Inflammatory macrophage treated with lipopolysaccharide for 4 hours (primary cell): Measurements from ENCODE around the gene PITPNC1.
A peak's percentile ranks its signal among the peaks of the same experiment; 100 is the strongest.
"Not testable (repeated sequence)": the region's sequence is repeated elsewhere in the genome, so short reads cannot be mapped to it uniquely, and the experiment has no call there.

ENCODE experiments used
- DNase-seq: peaks from one replicate; pipeline ENCODE4 v3.0.0-alpha.2; 2020

PITPNC1 gene

GRCh38 chr17:67557921-67558320, 180.8 kb downstream of the PITPNC1 start:
- no peak for DNase-seq

DNA sequence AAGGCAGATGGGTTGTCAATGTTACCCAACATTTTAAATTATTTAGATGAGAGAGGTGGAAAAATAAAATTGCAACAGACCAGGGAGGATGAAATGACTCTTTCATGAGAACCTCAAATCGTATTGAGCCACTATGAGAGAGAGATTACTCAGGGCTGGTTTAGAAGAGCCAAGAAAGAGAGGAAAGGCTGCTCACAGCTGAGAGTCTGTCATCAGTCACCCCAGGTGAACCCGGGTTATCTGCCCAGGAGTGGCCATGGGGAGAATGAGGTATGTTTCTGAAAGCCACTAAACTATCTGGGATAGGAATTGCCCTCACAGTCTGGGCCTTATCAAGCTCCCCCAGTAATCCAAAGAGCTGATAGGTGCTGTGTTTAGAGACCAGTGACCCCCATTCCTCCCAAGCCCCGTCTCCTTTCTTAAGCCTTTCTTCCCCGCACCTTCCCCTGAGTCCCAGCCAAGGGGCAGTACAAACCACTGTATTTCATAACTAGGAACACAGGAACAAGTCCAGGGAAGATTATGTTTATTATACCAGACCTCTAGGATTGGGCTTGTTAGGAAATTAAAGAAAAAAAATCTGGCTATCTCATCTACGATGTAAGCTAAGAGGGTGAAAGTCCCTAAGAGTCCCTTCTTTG, 181.8 kb downstream of the PITPNC1 start:
- DNase-seq, result no peak

DNA sequence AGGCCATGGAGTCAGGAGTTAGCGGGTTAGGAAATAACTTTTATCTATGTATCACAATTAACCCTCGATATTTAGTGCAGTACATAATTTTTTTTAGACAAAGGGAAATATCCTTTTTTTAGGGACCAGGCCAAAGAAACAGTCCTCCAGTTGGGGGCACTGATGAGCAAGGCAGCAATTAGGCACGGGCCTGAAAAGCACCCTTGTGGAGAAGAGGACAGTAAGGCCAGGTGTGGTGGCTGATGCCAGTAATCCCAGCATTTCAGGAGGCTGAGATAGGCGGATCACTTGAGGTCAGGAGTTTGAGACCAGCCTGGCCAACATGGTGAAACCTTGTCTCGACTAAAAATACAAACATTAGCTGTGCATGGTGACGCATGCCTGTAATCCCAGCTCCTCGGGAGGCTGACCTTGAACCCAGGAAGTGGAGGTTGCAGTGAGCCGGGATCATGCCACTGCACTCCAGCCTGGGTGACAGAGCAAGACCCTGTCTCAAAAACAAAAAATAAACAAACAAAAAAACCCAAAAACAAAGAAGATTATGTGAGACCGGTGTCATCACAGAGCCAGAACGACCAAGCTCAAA, 182.4 kb downstream of the PITPNC1 start:
- DNase-seq, result no peak

DNA sequence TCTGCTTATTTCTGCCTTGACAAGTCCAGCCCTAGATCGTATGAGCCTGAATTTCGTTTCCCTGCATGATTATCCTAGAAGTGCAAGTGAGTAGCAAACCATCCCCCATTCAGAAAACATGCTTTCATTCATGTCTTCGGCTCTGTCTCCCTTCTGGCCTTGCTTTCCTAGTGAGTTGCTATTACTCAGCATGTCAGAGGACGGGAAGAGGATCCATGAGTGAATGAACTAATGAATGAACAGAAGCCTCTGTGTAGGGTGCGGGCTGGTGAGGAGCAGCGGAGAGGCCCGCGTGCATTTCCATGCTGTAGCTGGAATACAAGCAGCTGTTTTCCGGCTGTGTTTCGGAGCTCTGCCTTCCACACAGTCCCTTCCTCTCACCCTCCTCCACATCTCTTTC, 184.9 kb downstream of the PITPNC1 start:
- no peak for DNase-seq

GRCh38 chr17:67563692-67564228, 186.7 kb downstream of the PITPNC1 start:
- no peak for DNase-seq

GRCh38 chr17:67565068-67565467, 188.0 kb downstream of the PITPNC1 start:
- no peak for DNase-seq

DNA sequence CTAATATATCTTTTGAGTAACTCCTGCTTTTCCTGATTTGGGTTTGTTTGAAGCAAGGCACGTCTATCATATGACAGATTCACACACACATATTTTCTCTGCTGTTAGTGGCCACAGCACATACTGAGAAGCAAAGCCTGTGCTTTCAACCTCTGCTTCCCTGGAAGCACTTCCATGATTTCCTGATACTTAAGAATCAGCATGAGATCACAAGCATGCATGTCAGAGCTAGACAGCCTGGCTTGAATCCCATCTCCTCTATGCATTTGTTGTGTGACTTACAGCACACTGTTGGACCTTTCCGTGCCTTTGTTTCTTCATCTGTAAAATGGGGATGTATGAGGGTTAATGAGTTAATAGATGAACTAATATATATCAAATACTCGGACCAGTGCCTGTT, 189.6 kb downstream of the PITPNC1 start:
- no peak for DNase-seq

- no peak for DNase-seq
These were observed 192.0 kb downstream of the PITPNC1 start for GRCh38 chr17:67569015-67569451.

GRCh38 chr17:67569873-67570272, 192.8 kb downstream of the PITPNC1 start:
- peak; percentile 86 for DNase-seq

- no peak for DNase-seq
These were observed 193.7 kb downstream of the PITPNC1 start for GRCh38 chr17:67570797-67571196.

DNA sequence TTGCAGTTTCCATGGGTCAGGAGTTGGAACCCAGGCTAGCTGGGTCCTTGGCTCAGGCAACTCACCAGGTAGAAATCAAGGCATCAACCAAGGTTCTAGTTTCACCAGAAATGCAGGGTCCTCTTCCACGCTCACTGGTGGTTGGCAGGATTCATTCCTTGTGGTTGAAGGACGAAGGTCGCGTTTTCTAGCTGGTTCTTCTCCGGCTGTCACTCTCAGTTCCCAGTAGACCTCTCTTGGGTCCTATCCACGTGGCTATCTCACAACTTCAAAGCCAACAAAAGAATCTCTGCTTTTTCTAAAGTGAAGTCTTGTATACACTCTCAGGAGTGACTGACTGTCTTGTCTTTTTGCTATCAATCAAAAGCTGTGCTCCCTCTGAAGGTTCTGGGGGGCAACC, 194.4 kb downstream of the PITPNC1 start:
- no peak for DNase-seq

- no peak for DNase-seq
These were observed 197.0 kb downstream of the PITPNC1 start for GRCh38 chr17:67573987-67574657.

DNA sequence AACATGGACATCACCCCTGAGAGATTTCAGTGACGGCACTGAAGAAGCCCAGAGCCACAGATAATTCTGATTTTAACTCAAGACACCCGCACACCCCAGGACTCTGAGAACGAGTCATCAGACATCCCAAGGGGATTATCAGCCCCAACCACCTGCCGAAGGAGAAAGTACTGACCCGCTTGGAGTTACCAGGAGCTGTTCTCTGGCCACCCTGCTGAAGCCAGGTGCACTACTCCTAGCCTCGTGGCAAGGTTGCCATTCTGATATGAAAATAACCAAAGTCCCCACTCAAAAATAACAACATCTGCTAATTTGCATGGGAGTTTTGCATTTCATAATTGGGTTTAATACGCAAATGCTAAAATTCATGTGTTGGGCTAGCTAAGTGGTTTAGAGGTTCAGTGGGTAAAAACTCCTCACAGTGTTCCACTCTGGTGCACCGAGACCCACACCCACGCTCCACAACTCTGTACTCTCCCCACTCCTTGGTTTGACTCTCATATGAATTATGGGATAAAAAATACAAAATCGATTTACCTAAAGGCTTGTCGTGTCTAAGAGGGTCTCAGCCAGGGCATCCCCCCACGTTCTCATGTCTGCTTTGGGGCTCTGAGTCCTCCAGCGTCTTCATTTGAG, 197.7 kb downstream of the PITPNC1 start:
- DNase-seq, result no peak

GRCh38 chr17:67575325-67575724, 198.2 kb downstream of the PITPNC1 start:
- no peak for DNase-seq

- DNase-seq, result no peak
These were observed 199.5 kb downstream of the PITPNC1 start for GRCh38 chr17:67576471-67577115.

GRCh38 chr17:67577429-67578141, 200.5 kb downstream of the PITPNC1 start:
- no peak for DNase-seq

- DNase-seq, result no peak
These were observed 201.0 kb downstream of the PITPNC1 start for GRCh38 chr17:67578142-67578457.

DNA sequence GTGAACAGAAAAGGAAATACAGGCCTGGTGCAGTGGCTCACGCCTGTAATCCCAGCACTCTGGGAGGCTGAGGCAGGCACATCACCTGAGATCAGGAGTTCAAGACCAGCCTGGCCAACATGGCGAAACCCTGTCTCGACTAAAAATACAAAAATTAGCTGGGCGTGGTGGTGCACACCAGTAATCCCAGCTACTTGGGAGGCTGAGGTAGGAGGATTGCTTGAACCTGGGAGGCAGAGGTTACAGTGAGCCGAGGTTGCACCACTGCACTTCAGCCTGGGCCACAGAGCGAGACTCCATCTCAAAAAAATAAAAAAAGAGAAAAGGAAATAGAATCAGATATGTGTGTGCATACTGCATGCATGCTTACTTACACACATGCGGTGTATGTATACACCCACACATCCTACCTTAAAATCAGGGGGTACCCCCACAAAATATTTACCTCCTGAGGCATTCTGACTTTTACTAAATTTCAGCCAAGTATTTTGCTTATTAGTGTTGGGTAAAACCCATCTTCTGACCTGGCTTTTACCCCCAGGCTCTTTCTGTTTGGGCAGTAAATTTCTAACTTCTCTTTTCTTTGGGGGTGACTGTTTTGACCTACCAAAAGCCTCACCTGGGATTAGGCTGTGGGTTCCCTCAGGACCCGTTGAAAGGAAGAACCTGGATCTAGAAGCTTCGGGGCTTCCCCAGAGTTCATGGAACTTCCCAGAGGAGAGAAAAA, 201.8 kb downstream of the PITPNC1 start:
- not testable (repeated sequence) for DNase-seq

DNA sequence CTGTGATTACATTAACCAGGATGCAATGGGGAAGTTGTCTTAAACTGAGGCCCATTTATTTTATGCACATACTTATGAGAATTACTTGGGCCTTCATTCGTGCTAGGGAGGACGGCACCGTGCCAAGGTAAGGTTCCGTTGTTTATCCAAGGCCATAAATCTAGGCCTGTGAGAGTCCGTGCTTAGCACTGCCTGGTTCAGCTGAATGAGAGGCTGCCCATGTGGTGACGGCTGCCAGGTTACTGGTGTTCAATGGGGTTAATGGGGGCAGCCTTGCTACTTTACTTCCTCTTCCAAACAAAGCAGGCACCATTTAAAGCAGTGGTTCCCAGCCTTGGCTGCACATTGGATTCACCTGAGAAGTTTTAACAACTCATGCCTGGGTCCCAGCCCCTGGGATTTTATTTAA, 205.6 kb downstream of the PITPNC1 start:
- no peak for DNase-seq

GRCh38 chr17:67585077-67585602, 208.1 kb downstream of the PITPNC1 start:
- no peak for DNase-seq

- no peak for DNase-seq
These were observed 211.2 kb downstream of the PITPNC1 start for GRCh38 chr17:67588326-67588725.
